ENCODE data around the gene IFT57. TPM values are rescaled to one million over a fixed set of nuclear protein-coding genes. Genes with fewer than 3 reads are reported as not detected.

IFT57 gene
- total RNA-seq, 2 donors from 2014 or later = 13.4 to 25.0 TPM

- Histone ChIP-seq H3K27ac (no peak overlapping the region), H3K27me3 (no peaks in the 10 kb centered on the region), H3K4me3 (no peak overlapping the region), H3K4me1 (peaks cover 0 to 4% of the 10 kb centered on the region in 2 donors), H3K9me3 (no peaks in the 10 kb centered on the region), H3K36me3 (no peaks in the 10 kb centered on the region)
- no peak for DNase-seq (ENCODE audit: low spot score)
- no peak for TF ChIP-seq CTCF (IDR thresholded peaks at IDR 0.05)
Observed at GRCh38 chr3:108178676-108179075, 43.5 kb downstream of the IFT57 start.

- no peaks in the 10 kb centered on the region for H3K9me3 ChIP-seq
- peaks cover 0 to 4% of the 10 kb centered on the region in 2 donors for H3K4me1 ChIP-seq
- no peaks in the 10 kb centered on the region for H3K27me3 ChIP-seq
- DNase-seq (ENCODE audit: low spot score) = no peak
- no peak overlapping the region for H3K27ac ChIP-seq
- no peak for TF ChIP-seq CTCF (IDR thresholded peaks at IDR 0.05)
- no peaks in the 10 kb centered on the region for H3K36me3 ChIP-seq
- no peak overlapping the region for H3K4me3 ChIP-seq
Observed at GRCh38 chr3:108177536-108177935, 44.7 kb downstream of the IFT57 start.

GRCh38 chr3:108175352-108175751, 46.9 kb downstream of the IFT57 start:
- Histone ChIP-seq H3K36me3 (no peaks in the 10 kb centered on the region), H3K4me3 (no peak overlapping the region), H3K27me3 (no peaks in the 10 kb centered on the region), H3K27ac (no peak overlapping the region), H3K9me3 (no peaks in the 10 kb centered on the region), H3K4me1 (no peaks in the 10 kb centered on the region)
- no peak for DNase-seq (ENCODE audit: low spot score)
- TF ChIP-seq CTCF (IDR thresholded peaks at IDR 0.05) = no peak

GRCh38 chr3:108171106-108171505, 51.1 kb downstream of the IFT57 start:
- H3K4me1 ChIP-seq = no peaks in the 10 kb centered on the region
- H3K27ac ChIP-seq = no peak overlapping the region
- H3K36me3 ChIP-seq = no peaks in the 10 kb centered on the region
- no peak for TF ChIP-seq CTCF (IDR thresholded peaks at IDR 0.05)
- no peak for DNase-seq (ENCODE audit: low spot score)
- H3K27me3 ChIP-seq = no peaks in the 10 kb centered on the region
- no peaks in the 10 kb centered on the region for H3K9me3 ChIP-seq
- H3K4me3 ChIP-seq = no peak overlapping the region

- DNase-seq (ENCODE audit: low spot score) = no peak
- H3K36me3 ChIP-seq = no peaks in the 10 kb centered on the region
Observed at GRCh38 chr3:108164391-108164790, 57.8 kb downstream of the IFT57 start.

More at GRCh38 chr3:108164391-108164790, 57.8 kb downstream of the IFT57 start:
- no peaks in the 10 kb centered on the region for H3K4me1 ChIP-seq
- H3K4me3 ChIP-seq = no peak overlapping the region
- no peaks in the 10 kb centered on the region for H3K27me3 ChIP-seq
- H3K9me3 ChIP-seq = no peaks in the 10 kb centered on the region
- TF ChIP-seq CTCF (IDR thresholded peaks at IDR 0.05) = no peak
- no peak overlapping the region for H3K27ac ChIP-seq
